HS-5 (cell line): Measurements from ENCODE around the gene SUCLG1.

Experiments used
- DNase-seq: peaks from one replicate; pipeline ENCODE4 v3.0.0-alpha.2; 2012; ENCODE audit warnings: low read depth

SUCLG1 gene

GRCh38 chr2:84461310-84461709 lies 2.2 kb upstream of the SUCLG1 start:
- DNase-seq = no peak

- no peak for DNase-seq
These were observed 1.6 kb upstream of the SUCLG1 start for GRCh38 chr2:84460670-84461069.

- DNase-seq = no peak
These were observed 907 bp upstream of the SUCLG1 start for GRCh38 chr2:84459944-84460429.

GRCh38 chr2:84458551-84459017 lies 496 bp downstream of the SUCLG1 start:
- no peak for DNase-seq

GRCh38 chr2:84457686-84458085 lies 1.4 kb downstream of the SUCLG1 start:
- DNase-seq = no peak

- no peak for DNase-seq
These were observed 2.9 kb downstream of the SUCLG1 start for GRCh38 chr2:84456156-84456555.

GRCh38 chr2:84454581-84454980 lies 4.5 kb downstream of the SUCLG1 start:
- no peak for DNase-seq

GRCh38 chr2:84452624-84453023 lies 6.5 kb downstream of the SUCLG1 start:
- no peak for DNase-seq

GRCh38 chr2:84451579-84451978 lies 7.5 kb downstream of the SUCLG1 start:
- DNase-seq = no peak

- no peak for DNase-seq
These were observed 8.5 kb downstream of the SUCLG1 start for GRCh38 chr2:84450288-84451227.

GRCh38 chr2:84449711-84450110 lies 9.4 kb downstream of the SUCLG1 start:
- no peak for DNase-seq

GRCh38 chr2:84449055-84449454 lies 10.0 kb downstream of the SUCLG1 start:
- no peak for DNase-seq

GRCh38 chr2:84443477-84443876 lies 15.6 kb downstream of the SUCLG1 start:
- DNase-seq = no peak

GRCh38 chr2:84442888-84443287 lies 16.2 kb downstream of the SUCLG1 start:
- no peak for DNase-seq

GRCh38 chr2:84441505-84441904 lies 17.6 kb downstream of the SUCLG1 start:
- no peak for DNase-seq

- no peak for DNase-seq
These were observed 18.0 kb downstream of the SUCLG1 start for GRCh38 chr2:84441036-84441435.

- no peak for DNase-seq
These were observed 23.6 kb downstream of the SUCLG1 start for GRCh38 chr2:84435345-84436025.

GRCh38 chr2:84429328-84429727 lies 29.8 kb downstream of the SUCLG1 start:
- DNase-seq = no peak

GRCh38 chr2:84427235-84428138 lies 31.6 kb downstream of the SUCLG1 start:
- peak; percentile 53 for DNase-seq

- no peak for DNase-seq
These were observed 33.8 kb downstream of the SUCLG1 start for GRCh38 chr2:84425310-84425709.

GRCh38 chr2:84424152-84424551 lies 34.9 kb downstream of the SUCLG1 start:
- no peak for DNase-seq

- no peak for DNase-seq
These were observed 37.3 kb downstream of the SUCLG1 start for GRCh38 chr2:84421791-84422190.
